ENCODE results near the gene LRTM2. TPM values are rescaled to one million over a fixed set of nuclear protein-coding genes. Genes with fewer than 3 reads are reported as not detected.

LRTM2 gene
- total RNA-seq, 1 experiment from 2014 or later = 0.07 TPM

- ChIA-PET RAD21 (ENCODE audit: low non-redundant PET in 1 of 2, low total read pairs in 2 of 2, uncharacterized antibody in 2 of 2, unreplicated experiment in 2 of 2) (no interaction called here), CTCF (no interaction called here), POLR2A (no interaction called here)
- Histone ChIP-seq H3K9ac (ENCODE audit: low read length) (no peak overlapping the region), H3K4me1 (ENCODE audit: control insufficient read depth in 1 of 2, insufficient read depth in 2 of 2, low read length in 2 of 2) (no peaks in the 10 kb centered on the region), H3K9me2 (ENCODE audit: insufficient read depth) (no peaks in the 10 kb centered on the region), H3K9me3 (ENCODE audit: control insufficient read depth in 1 of 2, insufficient read depth in 1 of 2, low read depth in 1 of 2, low read length in 2 of 2) (no peaks in the 10 kb centered on the region), H3K36me3 (ENCODE audit: control insufficient read depth in 1 of 2, insufficient read depth in 2 of 2, low read length in 2 of 2) (no peaks in the 10 kb centered on the region), H3K4me2 (ENCODE audit: low read length) (no peak overlapping the region), H2AFZ (ENCODE audit: low read depth, low read length, poor library complexity, severe bottlenecking) (no peak overlapping the region), H3K27ac (ENCODE audit: low read depth, low read length) (no peak overlapping the region), H3K4me3 (replicated peaks in 1 of 2; ENCODE audit: low read depth in 1 of 2, low read length in 2 of 2) (no peak overlapping the region), H4K20me1 (ENCODE audit: insufficient read depth) (no peaks in the 10 kb centered on the region), H3K27me3 (ENCODE audit: insufficient read depth, low read length) (no peaks in the 10 kb centered on the region), H3K79me2 (ENCODE audit: insufficient read depth, low read length) (no peaks in the 10 kb centered on the region)
- no peak for DNase-seq (ENCODE audit: low read depth, low spot score)
- TF ChIP-seq ZBTB33 (IDR thresholded peaks at IDR 0.05; ENCODE audit: extremely low read depth, insufficient replicate concordance, low read length) (no peak), POLR2AphosphoS5 (IDR thresholded peaks at IDR 0.05; ENCODE audit: low read depth, low read length) (no peak), JUND (IDR thresholded peaks at IDR 0.05) (no peak), SIN3A (IDR thresholded peaks at IDR 0.05; ENCODE audit: low read depth) (no peak), RAD21 (IDR thresholded peaks at IDR 0.05; ENCODE audit: low read depth) (no peak), EZH2phosphoT487 (IDR thresholded peaks at IDR 0.05; ENCODE audit: borderline replicate concordance) (no peak), CTCF (IDR thresholded peaks at IDR 0.05 in 2 of 3, conservative IDR thresholded peaks at IDR 0.05 in 1 of 3; ENCODE audit: borderline replicate concordance in 1 of 3, insufficient read depth in 1 of 3, low read depth in 2 of 3, low read length in 2 of 3) (no peak), SP1 (IDR thresholded peaks at IDR 0.05; ENCODE audit: low read depth) (no peak), SRF (IDR thresholded peaks at IDR 0.05; ENCODE audit: low read depth) (no peak), FOSL1 (IDR thresholded peaks at IDR 0.05; ENCODE audit: low read depth) (no peak), EGR1 (IDR thresholded peaks at IDR 0.05; ENCODE audit: low read depth) (no peak), ELF1 (IDR thresholded peaks at IDR 0.05; ENCODE audit: borderline replicate concordance, low read depth) (no peak), ATF3 (IDR thresholded peaks at IDR 0.05) (no peak), CBX3 (IDR thresholded peaks at IDR 0.05; ENCODE audit: low read depth) (no peak), MAX (IDR thresholded peaks at IDR 0.05) (no peak), CEBPB (IDR thresholded peaks at IDR 0.05; ENCODE audit: low read depth) (no peak), ZFX (IDR thresholded peaks at IDR 0.05) (no peak), ZNF274 (IDR thresholded peaks at IDR 0.05; ENCODE audit: low read depth, low read length) (no peak)
- intact Hi-C loops (cut with micrococcal nuclease) = no loop called here
- no peak for ATAC-seq
- no TSS peak for BruUV-seq (replicated peaks)
Measured at GRCh38 chr12:1857821-1858220, 37.5 kb downstream of the LRTM2 start.
